HL-60/S4 (cell line): ENCODE measurements around the gene DYNC2H1.

Experiments used
- in situ Hi-C: fragments of 300-500 bp; cut with MboI; formaldehyde crosslinking; loops from 2 replicates; pipeline ENCODE4 v1.14.3; 2022; ENCODE audit warnings: low sequenced_read_pairs

The DYNC2H1 gene

DNA sequence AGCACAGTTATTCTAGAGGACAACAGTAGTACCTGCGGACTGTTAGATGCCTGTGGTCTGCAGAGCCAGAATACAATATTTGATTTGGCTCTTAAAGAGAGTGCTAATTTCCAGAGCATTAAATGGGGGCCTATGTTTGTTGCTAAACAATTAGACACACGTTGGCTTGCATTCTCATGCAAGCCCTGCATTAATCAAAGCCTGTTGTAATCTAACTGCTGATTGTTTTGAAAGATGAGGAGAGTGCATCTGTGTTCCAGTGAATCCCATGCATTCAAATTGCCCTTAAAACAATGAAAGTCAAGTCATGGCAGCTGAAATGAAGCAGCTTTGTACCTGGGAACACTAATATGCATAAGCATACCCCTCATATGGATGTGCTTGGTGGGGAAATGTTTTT is 419.4 kb downstream of the DYNC2H1 start:
- in situ Hi-C loops: no loop called here

DNA sequence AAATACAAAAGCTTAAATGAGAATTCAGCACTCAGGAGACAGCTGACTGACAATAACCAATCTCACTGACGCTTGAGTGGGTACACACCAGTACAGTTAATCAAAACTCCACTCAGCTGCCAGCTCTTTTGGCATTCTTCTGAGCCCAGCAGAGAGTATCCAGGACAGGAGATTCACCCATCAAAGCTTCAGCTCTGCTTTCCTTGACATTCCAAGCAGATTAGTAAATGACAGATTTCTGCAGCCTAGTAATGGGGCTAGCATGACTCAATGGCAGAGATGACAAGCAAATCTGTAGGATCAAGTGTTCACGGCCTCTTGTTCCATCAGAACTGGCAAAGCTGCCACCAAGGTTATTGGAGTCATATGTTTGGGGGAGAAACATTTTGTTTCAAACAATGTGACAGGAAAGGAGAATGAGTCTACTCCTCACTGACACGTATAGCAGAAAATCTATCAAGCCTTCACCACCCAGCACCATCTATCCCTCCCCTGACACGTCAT is 420.0 kb downstream of the DYNC2H1 start:
- in situ Hi-C loops: no loop called here
